ENCODE data around the gene GHITM. TPM values are rescaled to one million over a fixed set of nuclear protein-coding genes. Genes with fewer than 3 reads are reported as not detected.

GHITM gene
- total RNA-seq, 4 donors from 2014 or later = 110 to 165 (median 149) TPM

GRCh38 chr10:84202349-84202748 is 63.0 kb downstream of the GHITM start:
- ATAC-seq (ENCODE audit: low FRiP score) (no peak), DNase-seq (ENCODE audit: low spot score) (no peak)
- no peak for TF ChIP-seq CTCF (IDR thresholded peaks at IDR 0.05)

Other genes with a start within 250 kb of the GHITM start
- not detected for gene GPR15LG, start 34.3 kb downstream of the GHITM start, total RNA-seq
- under 1 TPM in 2 of 4 donors, not detected in 2; 0.16 to 0.24 TPM for gene CDHR1, start 55.0 kb downstream of the GHITM start, total RNA-seq
- not detected for gene LRIT2, start 86.0 kb downstream of the GHITM start, total RNA-seq
- gene LRIT1, start 102.0 kb downstream of the GHITM start, total RNA-seq = not detected
- 1 to 10 TPM in 3 of 4 donors, not detected in 1; 1.5 to 3.3 (median 2.8) TPM for gene RGR, start 105.5 kb downstream of the GHITM start, total RNA-seq
- 10 to 100 TPM; 41.2 to 61.9 (median 47.7) TPM for gene CCSER2, start 189.1 kb downstream of the GHITM start, total RNA-seq